ENCODE data around the gene CBARP. TPM values are rescaled to one million over a fixed set of nuclear protein-coding genes. Genes with fewer than 3 reads are reported as not detected.
A peak's percentile ranks its signal among the peaks of the same experiment; 100 is the strongest.

Gene CBARP
- total and polyA plus RNA-seq, 9 of the 15 experiments (the other 6 are each of a cell fraction or from before 2014, with no cell fraction given) = 0.03 to 8.9 (median 1.2) TPM; not detected in 1

DNA sequence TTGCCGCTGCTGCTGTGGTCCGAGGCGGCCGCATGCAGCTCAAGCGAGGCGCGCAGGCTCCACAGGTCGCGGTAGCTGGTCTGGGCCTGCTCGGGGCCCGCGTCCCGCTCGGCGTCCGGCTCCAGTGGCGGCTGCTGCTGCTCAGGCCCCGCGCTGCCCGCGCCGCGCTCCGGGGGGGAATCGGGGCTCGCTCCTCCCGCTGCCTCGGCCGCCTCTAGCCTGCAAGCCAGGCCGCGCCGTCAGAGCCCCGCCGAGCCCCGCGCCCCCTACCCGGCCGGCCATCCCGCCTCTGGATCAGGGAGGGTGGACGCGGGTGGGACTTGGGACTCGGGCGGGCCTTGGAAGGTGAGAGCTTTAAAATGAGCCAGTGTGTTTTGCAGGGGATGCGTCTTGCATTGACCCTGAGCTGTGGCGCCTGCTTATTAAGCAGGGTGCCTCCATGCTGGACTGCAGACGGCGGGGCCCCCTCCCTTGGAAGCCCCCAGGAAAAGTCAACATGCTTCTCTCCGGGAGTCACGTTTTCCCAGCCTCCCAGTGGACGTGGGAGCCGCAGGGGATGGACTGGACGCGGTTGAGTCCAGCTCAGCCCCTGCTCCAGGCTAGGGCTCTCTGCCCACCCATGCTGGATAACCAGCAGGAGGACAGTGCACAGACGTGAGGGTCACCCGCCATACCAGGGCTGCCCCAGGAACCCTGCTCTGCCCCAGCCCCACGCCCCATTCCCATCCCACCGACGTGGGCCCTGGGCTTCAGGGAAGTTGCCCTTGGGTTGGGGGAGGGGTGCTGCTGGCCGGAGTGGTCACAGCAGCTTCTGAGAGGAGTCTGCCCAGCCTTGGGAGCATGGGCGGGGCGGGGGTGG is 7.7 kb downstream of the CBARP start:
- H3K27ac ChIP-seq (ENCODE audit: extremely low read depth, low read depth, low read length) = no peak overlapping the region
- no peaks in the 10 kb centered on the region; the same call in 1 of the 2 replicates for H3K9me3 ChIP-seq (replicated peaks; ENCODE audit: control insufficient read depth, insufficient read depth, low read depth, low read length)
- no peak for ATAC-seq
- WGBS (ENCODE audit: insufficient coverage, low coverage, missing lambda C conversion rate) = 99% methylated on average over 15 of the region's 61 CpGs
- DNase-seq (ENCODE audit: extremely low read depth in 1 of 4, low spot score in 3 of 4) = no peak
- no peak for FAIRE-seq
- no peak overlapping the region for H3K9ac ChIP-seq (ENCODE audit: insufficient read depth in 1 of 2, low read depth in 2 of 2, low read length in 2 of 2)
- H3K9me1 ChIP-seq (ENCODE audit: control insufficient read depth, insufficient read depth, low read length) = no peaks in the 10 kb centered on the region
- ChIA-PET POLR2A (no interaction called here), CTCF (ENCODE audit: low intra/inter-chr PET ratio) (no interaction called here)
- H4K20me1 ChIP-seq (replicated peaks; ENCODE audit: control insufficient read depth, insufficient read depth, low read length) = no peaks in the 10 kb centered on the region
- H3K79me2 ChIP-seq (ENCODE audit: control insufficient read depth, insufficient read depth, low read length) = no peaks in the 10 kb centered on the region
- in situ Hi-C loops (cut with MboI) (loop anchor here (25.0 kb wide), 1 partner anchor 468 kb away; the partner anchor contains the start of gene MISP), intact Hi-C loops (cut with micrococcal nuclease) (no loop called here)
- BruUV-seq (replicated peaks) = no TSS peak
- peaks cover 59% of the 10 kb centered on the region; the same call in 1 of the 3 replicates for H3K36me3 ChIP-seq (ENCODE audit: control insufficient read depth, insufficient read depth, low read length)
- H3K4me1 ChIP-seq (replicated peaks in 1 of 2; ENCODE audit: control insufficient read depth in 2 of 2, insufficient read depth in 2 of 2, low read length in 2 of 2) = peaks cover 0 to 64% of the 10 kb centered on the region in 2 experiments; a peak in 3 of 5 replicates
- no peak overlapping the region for H3K4me2 ChIP-seq (ENCODE audit: insufficient read depth, low read length)
- TF ChIP-seq ZNF512 (tag; IDR thresholded peaks at IDR 0.05) (no peak), ZBTB33 (CRISPR knock-in tag; IDR thresholded peaks at IDR 0.05) (0 out of 2 replicates have a peak, but pooled peaks have one; percentile 25), ZNF212 (CRISPR knock-in tag; IDR thresholded peaks at IDR 0.05) (no peak), PTRF (tag; IDR thresholded peaks at IDR 0.05) (no peak), MYNN (IDR thresholded peaks at IDR 0.05) (no peak), MYNN (CRISPR knock-in tag; IDR thresholded peaks at IDR 0.05) (no peak)
- TF ChIP-seq, protein P1, sequence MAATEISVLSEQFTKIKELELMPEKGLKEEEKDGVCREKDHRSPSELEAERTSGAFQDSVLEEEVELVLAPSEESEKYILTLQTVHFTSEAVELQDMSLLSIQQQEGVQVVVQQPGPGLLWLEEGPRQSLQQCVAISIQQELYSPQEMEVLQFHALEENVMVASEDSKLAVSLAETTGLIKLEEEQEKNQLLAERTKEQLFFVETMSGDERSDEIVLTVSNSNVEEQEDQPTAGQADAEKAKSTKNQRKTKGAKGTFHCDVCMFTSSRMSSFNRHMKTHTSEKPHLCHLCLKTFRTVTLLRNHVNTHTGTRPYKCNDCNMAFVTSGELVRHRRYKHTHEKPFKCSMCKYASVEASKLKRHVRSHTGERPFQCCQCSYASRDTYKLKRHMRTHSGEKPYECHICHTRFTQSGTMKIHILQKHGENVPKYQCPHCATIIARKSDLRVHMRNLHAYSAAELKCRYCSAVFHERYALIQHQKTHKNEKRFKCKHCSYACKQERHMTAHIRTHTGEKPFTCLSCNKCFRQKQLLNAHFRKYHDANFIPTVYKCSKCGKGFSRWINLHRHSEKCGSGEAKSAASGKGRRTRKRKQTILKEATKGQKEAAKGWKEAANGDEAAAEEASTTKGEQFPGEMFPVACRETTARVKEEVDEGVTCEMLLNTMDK (IDR thresholded peaks at IDR 0.05; ENCODE audit: borderline replicate concordance, insufficient read depth, low read depth, low read length, poor library complexity, severe bottlenecking) = no peak
- H3K27me3 ChIP-seq (ENCODE audit: control insufficient read depth in 2 of 2, insufficient read depth in 2 of 2, low read length in 2 of 2) = no peaks in the 10 kb centered on the region
- no peak overlapping the region for H3K4me3 ChIP-seq
- H2AFZ ChIP-seq (ENCODE audit: low read depth, low read length) = no peak overlapping the region

Measured in K562 (cell line).